Measurements from ENCODE around the gene BSN. TPM values are rescaled to one million over a fixed set of nuclear protein-coding genes. Genes with fewer than 3 reads are reported as not detected.

BSN gene
- total and polyA plus RNA-seq, 8 donors = 0.56 to 1.6 (median 0.97) TPM

DNA sequence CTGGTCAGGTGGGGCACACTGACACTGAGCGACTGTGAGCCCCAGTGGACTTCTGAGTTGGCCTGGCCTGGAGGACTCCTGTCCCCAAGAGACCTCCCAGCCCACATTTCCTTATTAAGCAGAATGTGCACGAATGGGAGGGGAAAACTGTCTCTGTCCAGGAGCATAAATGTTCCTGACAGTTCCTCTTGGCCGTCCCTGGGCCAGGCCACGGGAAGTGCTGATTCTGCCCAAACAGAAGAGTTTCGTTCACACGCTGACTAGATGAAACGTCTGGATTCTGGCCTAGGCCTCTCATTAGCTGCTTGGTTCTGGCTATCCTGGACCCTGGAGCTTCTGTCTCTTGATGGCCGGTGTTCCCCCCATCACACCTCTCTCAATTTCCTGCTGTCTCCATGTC is 90.4 kb downstream of the BSN start:
- H3K4me1 ChIP-seq = peaks cover 7 to 13% (median 9%) of the 10 kb centered on the region in 3 donors
- no peak for FAIRE-seq
- intact Hi-C loops (cut with DNase I) = no loop called here
- no peaks in the 10 kb centered on the region for H3K27me3 ChIP-seq
- no peaks in the 10 kb centered on the region for H3K36me3 ChIP-seq
- no peak for DNase-seq
- no peak for ATAC-seq
- no peak overlapping the region for H3K4me3 ChIP-seq
- TF ChIP-seq, protein P1, sequence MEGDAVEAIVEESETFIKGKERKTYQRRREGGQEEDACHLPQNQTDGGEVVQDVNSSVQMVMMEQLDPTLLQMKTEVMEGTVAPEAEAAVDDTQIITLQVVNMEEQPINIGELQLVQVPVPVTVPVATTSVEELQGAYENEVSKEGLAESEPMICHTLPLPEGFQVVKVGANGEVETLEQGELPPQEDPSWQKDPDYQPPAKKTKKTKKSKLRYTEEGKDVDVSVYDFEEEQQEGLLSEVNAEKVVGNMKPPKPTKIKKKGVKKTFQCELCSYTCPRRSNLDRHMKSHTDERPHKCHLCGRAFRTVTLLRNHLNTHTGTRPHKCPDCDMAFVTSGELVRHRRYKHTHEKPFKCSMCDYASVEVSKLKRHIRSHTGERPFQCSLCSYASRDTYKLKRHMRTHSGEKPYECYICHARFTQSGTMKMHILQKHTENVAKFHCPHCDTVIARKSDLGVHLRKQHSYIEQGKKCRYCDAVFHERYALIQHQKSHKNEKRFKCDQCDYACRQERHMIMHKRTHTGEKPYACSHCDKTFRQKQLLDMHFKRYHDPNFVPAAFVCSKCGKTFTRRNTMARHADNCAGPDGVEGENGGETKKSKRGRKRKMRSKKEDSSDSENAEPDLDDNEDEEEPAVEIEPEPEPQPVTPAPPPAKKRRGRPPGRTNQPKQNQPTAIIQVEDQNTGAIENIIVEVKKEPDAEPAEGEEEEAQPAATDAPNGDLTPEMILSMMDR (IDR thresholded peaks at IDR 0.05) = no peak
- no peaks in the 10 kb centered on the region for H3K9me3 ChIP-seq
- no peak overlapping the region for H3K27ac ChIP-seq
- 78 to 83% methylated on average over 8 of the region's 8 CpGs for WGBS, 2 donors

DNA sequence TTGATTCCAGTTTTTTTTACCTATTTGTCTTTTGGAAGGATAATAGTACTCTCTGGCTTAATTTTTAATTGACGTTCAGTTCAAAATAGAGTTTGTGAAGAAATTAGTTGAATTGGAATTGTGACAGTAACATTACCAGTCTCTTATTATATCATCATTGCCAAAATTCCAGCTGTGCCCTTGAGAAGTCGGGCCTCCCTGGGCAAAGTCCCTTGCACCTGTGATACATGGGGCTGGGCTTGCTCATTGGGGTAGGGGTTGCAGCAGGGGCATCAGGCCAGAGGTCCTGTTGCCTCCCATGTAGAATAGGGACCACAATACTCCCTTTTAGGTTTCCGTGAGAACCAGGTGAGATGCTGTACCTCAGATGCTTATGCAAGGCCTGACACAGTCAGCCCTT is 92.0 kb downstream of the BSN start:
- Histone ChIP-seq H3K27me3 (no peaks in the 10 kb centered on the region), H3K36me3 (no peaks in the 10 kb centered on the region), H3K27ac (no peak overlapping the region), H3K4me1 (peaks cover 7 to 13% (median 9%) of the 10 kb centered on the region in 3 donors), H3K9me3 (no peaks in the 10 kb centered on the region), H3K4me3 (no peak overlapping the region)
- TF ChIP-seq, protein P1 (IDR thresholded peaks at IDR 0.05) = no peak
- DNase-seq (no peak), FAIRE-seq (no peak), ATAC-seq (no peak)
- intact Hi-C loops (cut with DNase I) = no loop called here
- WGBS, 2 donors = 39 to 48% methylated on average over 3 of the region's 3 CpGs

DNA sequence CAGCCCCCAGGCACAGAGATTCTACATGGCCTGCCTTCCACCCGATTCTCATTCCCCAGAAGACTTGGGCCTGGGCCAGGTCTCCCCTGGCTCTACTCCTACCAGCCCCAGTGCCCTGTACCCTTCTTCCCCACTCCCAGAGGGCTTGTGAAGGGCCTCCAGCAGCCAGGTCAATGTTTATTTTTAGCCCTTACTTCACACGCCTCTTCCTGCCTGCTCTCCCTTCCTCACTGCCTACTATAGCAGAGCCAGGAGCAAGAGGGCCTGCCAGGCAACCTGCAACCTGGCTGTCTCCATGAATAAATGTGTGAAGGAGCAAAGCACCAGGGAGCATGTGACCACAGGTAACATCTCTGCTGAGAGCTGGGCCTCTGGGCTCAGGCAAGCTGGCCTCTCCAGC is 93.5 kb downstream of the BSN start:
- ATAC-seq (peak; percentile 71 to 85 (median 84)), FAIRE-seq (no peak), DNase-seq (peak in 2 of 6 donors; percentile 30 to 35)
- intact Hi-C loops (cut with DNase I) = no loop called here
- Histone ChIP-seq H3K27me3 (no peaks in the 10 kb centered on the region), H3K4me3 (no peak overlapping the region), H3K9me3 (no peaks in the 10 kb centered on the region), H3K36me3 (no peaks in the 10 kb centered on the region), H3K4me1 (peaks cover 7 to 13% (median 9%) of the 10 kb centered on the region in 3 donors), H3K27ac (peak overlapping the region in 1 of 4 donors; percentile 35)
- TF ChIP-seq, protein P1 (IDR thresholded peaks at IDR 0.05) = no peak
- 33 to 49% methylated on average over 2 of the region's 2 CpGs for WGBS, 2 donors

DNA sequence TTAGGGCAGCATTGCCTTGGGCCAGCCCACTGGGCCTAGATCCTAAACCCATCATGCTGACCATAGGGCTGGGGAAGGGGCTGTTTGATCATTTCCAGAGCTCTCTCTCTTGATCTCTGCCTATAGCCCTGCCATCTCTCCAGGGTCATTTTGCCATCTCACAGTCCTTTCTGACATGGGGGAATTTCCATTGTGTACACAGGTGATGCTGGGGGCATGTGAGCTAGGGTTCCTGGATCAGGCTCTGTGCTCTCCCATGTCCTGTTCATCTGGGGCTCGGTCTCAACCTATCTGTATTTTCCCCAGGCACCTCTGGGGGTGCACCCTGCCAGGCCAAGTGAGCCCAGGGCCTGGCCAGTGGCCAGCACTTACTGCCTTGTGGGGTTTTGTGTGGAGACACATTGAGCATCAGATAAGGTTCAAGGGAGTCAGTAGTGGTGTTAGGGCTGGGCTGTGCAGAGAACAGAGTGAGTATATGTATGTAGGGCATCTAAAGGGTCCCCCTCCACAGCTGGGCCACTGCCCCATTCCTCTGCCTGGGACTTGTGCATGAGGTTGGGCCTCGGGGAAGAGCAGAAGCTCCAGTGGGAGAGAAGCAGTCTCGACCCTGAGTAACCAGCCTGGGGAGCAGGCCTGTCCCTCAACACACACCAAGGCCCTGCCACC is 94.2 kb downstream of the BSN start:
- peak overlapping the region in 1 of 4 donors; percentile 35 for H3K27ac ChIP-seq

More for the DNA sequence above, 94.2 kb downstream of the BSN start:
- no peaks in the 10 kb centered on the region for H3K36me3 ChIP-seq
- FAIRE-seq = no peak
- intact Hi-C loops (cut with DNase I) = no loop called here
- DNase-seq = peak in 1 of 6 donors; percentile 23
- ATAC-seq = peak; percentile 21 to 84 (median 33)
- peaks cover 7 to 13% (median 9%) of the 10 kb centered on the region in 3 donors for H3K4me1 ChIP-seq
- no peaks in the 10 kb centered on the region for H3K27me3 ChIP-seq
- no peaks in the 10 kb centered on the region for H3K9me3 ChIP-seq
- no peak overlapping the region for H3K4me3 ChIP-seq
- TF ChIP-seq, protein P1 (IDR thresholded peaks at IDR 0.05) = no peak
- 64 to 67% methylated on average over 3 of the region's 3 CpGs for WGBS, 2 donors
